Stimulated activated CD8-positive, alpha-beta memory T cell treated with anti-CD3 and anti-CD28 coated beads, Interleukin-15, amount 100 ng/mL, for 48 hours (primary cell): ENCODE measurements around the gene MRTFA.
"Not testable (repeated sequence)": the region's sequence is repeated elsewhere in the genome, so short reads cannot be mapped to it uniquely, and the experiment has no call there.

Experiments
- DNase-seq, 2 donors: peaks; one replicate each; pipeline ENCODE4 v3.0.0-alpha.2; 2020; ENCODE audit warnings: low read depth in 2 of 2

Gene MRTFA

GRCh38 chr22:40521046-40521445, 115.5 kb downstream of the MRTFA start:
- no peak for DNase-seq

GRCh38 chr22:40520562-40520961, 116.0 kb downstream of the MRTFA start:
- no peak for DNase-seq

- DNase-seq = no peak
Observed at GRCh38 chr22:40519948-40520331, 116.6 kb downstream of the MRTFA start.

GRCh38 chr22:40519284-40519947, 117.1 kb downstream of the MRTFA start:
- DNase-seq = no peak

GRCh38 chr22:40518840-40519239, 117.7 kb downstream of the MRTFA start:
- DNase-seq = no peak

- no peak for DNase-seq
Observed at GRCh38 chr22:40517631-40518030, 118.9 kb downstream of the MRTFA start.

GRCh38 chr22:40516416-40516815, 120.1 kb downstream of the MRTFA start:
- no peak for DNase-seq

GRCh38 chr22:40512426-40513136, 123.9 kb downstream of the MRTFA start:
- DNase-seq = no peak

GRCh38 chr22:40511604-40512003, 124.9 kb downstream of the MRTFA start:
- no peak for DNase-seq

- no peak for DNase-seq
Observed at GRCh38 chr22:40510631-40511364, 125.7 kb downstream of the MRTFA start.

GRCh38 chr22:40509401-40510134, 127.0 kb downstream of the MRTFA start:
- no peak for DNase-seq

- DNase-seq = not testable (repeated sequence)
Observed at GRCh38 chr22:40508046-40508445, 128.5 kb downstream of the MRTFA start.

GRCh38 chr22:40507491-40507890, 129.0 kb downstream of the MRTFA start:
- no peak for DNase-seq

GRCh38 chr22:40506762-40507161, 129.8 kb downstream of the MRTFA start:
- no peak for DNase-seq

GRCh38 chr22:40504285-40505249, 132.0 kb downstream of the MRTFA start:
- DNase-seq = no peak

GRCh38 chr22:40502919-40503318, 133.6 kb downstream of the MRTFA start:
- DNase-seq = no peak

- not testable (repeated sequence) for DNase-seq
Observed at GRCh38 chr22:40500465-40500786, 136.1 kb downstream of the MRTFA start.

- DNase-seq = no peak
Observed at GRCh38 chr22:40499209-40499623, 137.3 kb downstream of the MRTFA start.

GRCh38 chr22:40498420-40499208, 137.9 kb downstream of the MRTFA start:
- no peak for DNase-seq

- DNase-seq = no peak
Observed at GRCh38 chr22:40493441-40493840, 143.1 kb downstream of the MRTFA start.
